Transverse colon (tissue), 4 donors: ENCODE results near the gene KTN1.

Experiments
- CTCF ChIP-seq, 5 experiments: fragments of 200-600 bp in 3 of 5; fragments of 450-650 bp in 2 of 5; sonication (generic) in 3 of 5; IDR thresholded peaks; 1 replicate in 2 of 5; 2 replicates in 3 of 5; pipeline ENCODE4 v1.5.1; 2016 to 2017; ENCODE audit warnings: antibody characterized with exemption in 5 of 5, inconsistent platforms in 3 of 5, mild to moderate bottlenecking in 2 of 5, moderate library complexity in 1 of 5
- EP300 ChIP-seq: sonication (generic); formaldehyde crosslinking; IDR thresholded peaks from one replicate; pipeline ENCODE4 v1.6.1; 2017; ENCODE audit warnings: antibody characterized with exemption, low read depth
- POLR2A ChIP-seq: fragments of 450-650 bp; IDR thresholded peaks from one replicate; pipeline ENCODE4 v1.6.1; 2016; ENCODE audit warnings: antibody characterized with exemption, mild to moderate bottlenecking, moderate library complexity
- POLR2AphosphoS5 ChIP-seq, 3 donors: sonication (generic); formaldehyde crosslinking; IDR thresholded peaks; one replicate each; pipeline ENCODE4 v1.6.1; 2016; ENCODE audit warnings: antibody characterized with exemption in 3 of 3

- TF ChIP-seq CTCF (IDR thresholded peaks at IDR 0.05): no peak
- no peak for TF ChIP-seq POLR2A
- no peak for TF ChIP-seq POLR2AphosphoS5 (IDR thresholded peaks at IDR 0.05)
- TF ChIP-seq EP300: no peak
Measured at GRCh38 chr14:55589171-55589570, 9.2 kb downstream of the KTN1 start.
